Keratinocyte (primary cell): ENCODE data around the gene ENO2. TPM values are rescaled to one million over a fixed set of nuclear protein-coding genes. Genes with fewer than 3 reads are reported as not detected.

Experiments used
- DNase-seq: peaks from one replicate; pipeline ENCODE4 v3.0.0-alpha.2; 2011; ENCODE audit warnings: low read depth, missing footprints, low spot score
- FAIRE-seq: peaks from 2 replicates; lab custom pipeline; 2011; peaks lifted over from hg19 to GRCh38; lab: Jason Lieb, UNC
- H2AFZ ChIP-seq: 2 replicates; pipeline ENCODE4 v1.6.0; 2012; ENCODE audit warnings: low read length, control low read depth, inconsistent platforms; ENCODE audit not compliant: control insufficient read depth
- H3K27ac ChIP-seq: 2 replicates; pipeline ENCODE4 v1.5.1; 2011; ENCODE audit warnings: low read length; ENCODE audit not compliant: control insufficient read depth, insufficient read depth
- H3K27me3 ChIP-seq: 3 replicates; pipeline ENCODE4 v1.6.0; 2011; ENCODE audit warnings: low read length; ENCODE audit not compliant: control insufficient read depth, insufficient read depth; ENCODE audit errors: extremely low read depth
- H3K36me3 ChIP-seq, 2 experiments: 2 replicates in 1 of 2; 3 replicates in 1 of 2; pipeline ENCODE4 v1.5.1; 2011; ENCODE audit warnings: low read length in 2 of 2, mild to moderate bottlenecking in 1 of 2; ENCODE audit not compliant: control insufficient read depth in 2 of 2, insufficient read depth in 2 of 2; ENCODE audit errors: extremely low read depth in 1 of 2
- H3K4me1 ChIP-seq: 3 replicates; pipeline ENCODE4 v1.5.1; 2011; ENCODE audit warnings: low read length; ENCODE audit not compliant: control insufficient read depth, insufficient read depth; ENCODE audit errors: extremely low read depth
- H3K4me2 ChIP-seq: 3 replicates; pipeline ENCODE4 v1.6.0; 2011; ENCODE audit warnings: low read depth, low read length; ENCODE audit not compliant: control insufficient read depth, insufficient read depth; ENCODE audit errors: extremely low read depth
- H3K4me3 ChIP-seq, 3 experiments: fragments of 200-600 bp in 1 of 3; sonication (generic) in 1 of 3; 2 replicates in 2 of 3; 3 replicates in 1 of 3; pipeline ENCODE4 v1.5.1; 2011 to 2016; ENCODE audit warnings: low read length in 3 of 3, mild to moderate bottlenecking in 3 of 3, control low read depth in 2 of 3, inconsistent platforms in 1 of 3, low read depth in 1 of 3, mixed read lengths in 1 of 3, mixed run types in 1 of 3, moderate library complexity in 1 of 3; ENCODE audit not compliant: control insufficient read depth in 2 of 3, insufficient read depth in 2 of 3; ENCODE audit errors: extremely low read depth in 1 of 3
- H3K79me2 ChIP-seq: 2 replicates; pipeline ENCODE4 v1.6.0; 2012; ENCODE audit warnings: low read length; ENCODE audit not compliant: control insufficient read depth, insufficient read depth
- H3K9ac ChIP-seq: 3 replicates; pipeline ENCODE4 v1.6.0; 2011; ENCODE audit warnings: low read length; ENCODE audit not compliant: control insufficient read depth, insufficient read depth; ENCODE audit errors: extremely low read depth
- H3K9me1 ChIP-seq: 3 replicates; pipeline ENCODE4 v1.6.0; 2011; ENCODE audit warnings: low read length; ENCODE audit not compliant: control insufficient read depth, insufficient read depth; ENCODE audit errors: extremely low read depth
- H3K9me3 ChIP-seq: 2 replicates; pipeline ENCODE4 v1.5.1; 2012; ENCODE audit warnings: low read depth, low read length; ENCODE audit not compliant: control insufficient read depth
- H4K20me1 ChIP-seq: 3 replicates; pipeline ENCODE4 v1.6.0; 2011; ENCODE audit warnings: low read length; ENCODE audit not compliant: control insufficient read depth, insufficient read depth; ENCODE audit errors: extremely low read depth
- EZH2 ChIP-seq: IDR thresholded peaks from one replicate; pipeline ENCODE4 v1.6.1; 2012; ENCODE audit warnings: inconsistent platforms, mild to moderate bottlenecking, low read length, moderate library complexity
- dilution Hi-C: fragments of 300-500 bp; cut with MboI; formaldehyde crosslinking; loops from one replicate; pipeline ENCODE4 v1.7.0; 2020; ENCODE audit warnings: low sequenced_read_pairs; ENCODE audit not compliant: extremely low pct_ligation_motif_present
- polyA plus RNA-seq, 5 experiments: library from polyadenylated mRNA; depleted of rRNA in 3 of 5; stranded (reverse) in 3 of 5; stranded (forward) in 1 of 5; unstranded in 1 of 5; fragments of >200 nt; gene quantifications; 1 replicate in 1 of 5; 2 replicates in 3 of 5; 3 replicates in 1 of 5; pipeline versions ENCODE4 v1.2.1 to v1.2.3, GENCODE V29; 2011 to 2012; ENCODE audit warnings: missing spikeins in 2 of 5, low read depth in 1 of 5, low replicate concordance in 1 of 5
- TF ChIP-seq, protein P1 (sequence below), 3 experiments: IDR thresholded peaks in 1 of 3; conservative IDR thresholded peaks in 1 of 3; optimal IDR thresholded peaks in 1 of 3; 2 replicates in 2 of 3; 3 replicates in 1 of 3; pipeline versions ENCODE3 to v1.5.1; 2011; ENCODE audit warnings: low read length in 3 of 3, mild to moderate bottlenecking in 3 of 3, moderate library complexity in 2 of 3, control low read depth in 1 of 3, inconsistent platforms in 1 of 3; ENCODE audit not compliant: insufficient read depth in 2 of 3; ENCODE audit errors: extremely low read depth in 1 of 3

The ENO2 gene
- polyA plus RNA-seq, 1 donor (not counting 4 experiments of a cell fraction or from before 2014, with no cell fraction given) = 1.7 TPM

- dilution Hi-C loops = no loop called here
- no peak overlapping the region for H3K27ac ChIP-seq
- no peak overlapping the region for H2AFZ ChIP-seq
- no peaks in the 10 kb centered on the region for H3K9me1 ChIP-seq
- H3K27me3 ChIP-seq = peaks cover 5% of the 10 kb centered on the region
- no peaks in the 10 kb centered on the region for H3K36me3 ChIP-seq
- H3K4me1 ChIP-seq = peaks cover 5% of the 10 kb centered on the region
- H4K20me1 ChIP-seq = no peaks in the 10 kb centered on the region
- no peaks in the 10 kb centered on the region for H3K9me3 ChIP-seq
- H3K4me3 ChIP-seq = no peak overlapping the region
- FAIRE-seq (no peak), DNase-seq (no peak)
- no peak overlapping the region for H3K4me2 ChIP-seq
- H3K79me2 ChIP-seq = no peaks in the 10 kb centered on the region
- TF ChIP-seq, protein P1, sequence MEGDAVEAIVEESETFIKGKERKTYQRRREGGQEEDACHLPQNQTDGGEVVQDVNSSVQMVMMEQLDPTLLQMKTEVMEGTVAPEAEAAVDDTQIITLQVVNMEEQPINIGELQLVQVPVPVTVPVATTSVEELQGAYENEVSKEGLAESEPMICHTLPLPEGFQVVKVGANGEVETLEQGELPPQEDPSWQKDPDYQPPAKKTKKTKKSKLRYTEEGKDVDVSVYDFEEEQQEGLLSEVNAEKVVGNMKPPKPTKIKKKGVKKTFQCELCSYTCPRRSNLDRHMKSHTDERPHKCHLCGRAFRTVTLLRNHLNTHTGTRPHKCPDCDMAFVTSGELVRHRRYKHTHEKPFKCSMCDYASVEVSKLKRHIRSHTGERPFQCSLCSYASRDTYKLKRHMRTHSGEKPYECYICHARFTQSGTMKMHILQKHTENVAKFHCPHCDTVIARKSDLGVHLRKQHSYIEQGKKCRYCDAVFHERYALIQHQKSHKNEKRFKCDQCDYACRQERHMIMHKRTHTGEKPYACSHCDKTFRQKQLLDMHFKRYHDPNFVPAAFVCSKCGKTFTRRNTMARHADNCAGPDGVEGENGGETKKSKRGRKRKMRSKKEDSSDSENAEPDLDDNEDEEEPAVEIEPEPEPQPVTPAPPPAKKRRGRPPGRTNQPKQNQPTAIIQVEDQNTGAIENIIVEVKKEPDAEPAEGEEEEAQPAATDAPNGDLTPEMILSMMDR (optimal IDR thresholded peaks at IDR 0.05 in 1 of 3, IDR thresholded peaks at IDR 0.05 in 1 of 3, conservative IDR thresholded peaks at IDR 0.05 in 1 of 3; ENCODE audit: extremely low read depth in 1 of 3, insufficient read depth in 2 of 3, low read length in 3 of 3) = no peak
- H3K9ac ChIP-seq = no peak overlapping the region
Observed at GRCh38 chr12:6909421-6910145, 4.8 kb upstream of the ENO2 start.

- H3K4me3 ChIP-seq = no peak overlapping the region
- TF ChIP-seq, protein P1 (optimal IDR thresholded peaks at IDR 0.05 in 1 of 3, IDR thresholded peaks at IDR 0.05 in 1 of 3, conservative IDR thresholded peaks at IDR 0.05 in 1 of 3; ENCODE audit: extremely low read depth in 1 of 3, insufficient read depth in 2 of 3, low read length in 3 of 3) = no peak
- TF ChIP-seq EZH2 = no peak
- no peaks in the 10 kb centered on the region for H3K9me3 ChIP-seq
- no peak overlapping the region for H3K4me2 ChIP-seq
- H3K27me3 ChIP-seq = peaks cover 16% of the 10 kb centered on the region
- DNase-seq (no peak), FAIRE-seq (no peak)
- H3K79me2 ChIP-seq = no peaks in the 10 kb centered on the region
- no peaks in the 10 kb centered on the region for H4K20me1 ChIP-seq
- H3K4me1 ChIP-seq = no peaks in the 10 kb centered on the region
- H3K9ac ChIP-seq = no peak overlapping the region
- H2AFZ ChIP-seq = no peak overlapping the region
- no peaks in the 10 kb centered on the region for H3K9me1 ChIP-seq
- dilution Hi-C loops = no loop called here
- no peaks in the 10 kb centered on the region for H3K36me3 ChIP-seq
- no peak overlapping the region for H3K27ac ChIP-seq
Observed at GRCh38 chr12:6912164-6912935, 2.0 kb upstream of the ENO2 start.
